GM19438 (cell line): ENCODE measurements around the gene CHEK2.
"Not testable (repeated sequence)": the region's sequence is repeated elsewhere in the genome, so short reads cannot be mapped to it uniquely, and the experiment has no call there.

ENCODE experiments used
- ATAC-seq: cut with Tn5 transposase; IDR thresholded peaks from one replicate; pipeline ENCODE4 v1.9.1; 2021; ENCODE audit warnings: low read depth; ENCODE audit not compliant: unreplicated experiment

Gene CHEK2

DNA sequence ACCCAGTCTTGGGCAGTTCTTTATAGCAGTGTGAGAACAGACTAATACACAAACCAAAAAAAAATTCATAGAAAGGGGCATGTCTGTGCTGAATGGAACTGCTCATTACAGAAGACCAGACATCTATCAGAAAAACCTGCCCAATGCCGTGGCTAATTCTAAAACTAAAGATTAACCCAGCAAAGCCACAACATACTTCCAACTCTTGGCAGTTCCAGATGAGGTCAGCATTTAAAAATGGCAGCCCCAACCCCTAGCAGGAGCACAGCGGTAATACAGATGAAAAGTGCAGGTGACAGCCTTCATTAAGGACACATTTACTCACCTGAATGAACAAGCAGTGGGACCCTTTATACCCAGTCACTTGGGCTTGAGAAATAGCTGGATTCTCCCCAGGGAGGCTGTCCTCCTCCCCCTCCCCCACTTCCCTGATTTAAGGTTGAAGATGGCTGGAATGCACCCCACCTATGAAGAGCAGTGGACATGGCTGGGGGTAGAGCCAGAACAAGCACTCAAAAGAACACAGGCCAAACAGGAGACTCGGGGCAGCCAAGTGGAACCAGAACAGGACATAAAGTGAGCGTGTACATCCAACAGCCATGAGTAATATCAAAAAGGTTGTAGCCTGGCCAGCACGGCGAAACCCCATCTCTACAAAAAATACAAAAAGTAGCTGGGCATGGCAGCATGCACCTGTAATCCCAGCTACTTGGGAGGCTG, 48.4 kb downstream of the CHEK2 start:
- ATAC-seq = not testable (repeated sequence)

DNA sequence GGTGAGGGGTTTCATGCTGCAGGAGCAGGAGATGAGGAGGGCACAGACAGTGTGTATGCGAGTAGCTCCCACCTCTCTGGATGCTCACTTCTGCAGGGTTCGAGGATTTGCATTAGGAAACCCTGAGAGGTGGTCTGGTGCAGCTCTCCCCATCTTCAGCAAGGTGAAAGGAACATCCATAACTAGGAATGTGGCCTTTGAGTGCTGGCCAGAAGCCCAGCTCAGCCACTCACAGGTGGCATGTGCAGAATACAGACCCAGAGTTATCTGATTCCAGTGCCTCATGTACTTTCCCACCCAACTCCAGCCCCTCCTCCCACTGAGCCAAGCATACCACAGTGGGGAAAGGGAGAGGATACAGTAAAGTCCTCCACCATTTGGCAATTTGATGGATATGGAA, 51.8 kb downstream of the CHEK2 start:
- ATAC-seq = not testable (repeated sequence)

DNA sequence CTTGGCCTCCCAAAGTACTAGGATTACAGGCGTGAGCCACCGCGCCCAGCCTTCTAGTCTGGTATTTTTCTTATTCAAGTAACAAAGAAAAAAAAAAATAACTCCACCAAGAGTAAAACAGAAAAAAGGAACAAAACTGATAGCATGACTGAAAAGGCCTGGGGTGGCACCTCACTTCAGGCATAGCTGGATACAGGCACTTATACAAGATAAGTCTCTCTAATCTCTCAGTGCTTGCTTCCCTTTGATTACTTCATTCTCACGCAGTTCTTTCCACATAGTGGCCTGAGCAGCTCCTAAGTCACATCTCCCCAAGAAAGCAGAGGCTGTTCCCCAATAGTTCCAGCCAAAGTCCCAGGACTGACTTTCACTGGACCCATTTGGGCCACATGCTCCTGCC, 58.7 kb downstream of the CHEK2 start:
- not testable (repeated sequence) for ATAC-seq

DNA sequence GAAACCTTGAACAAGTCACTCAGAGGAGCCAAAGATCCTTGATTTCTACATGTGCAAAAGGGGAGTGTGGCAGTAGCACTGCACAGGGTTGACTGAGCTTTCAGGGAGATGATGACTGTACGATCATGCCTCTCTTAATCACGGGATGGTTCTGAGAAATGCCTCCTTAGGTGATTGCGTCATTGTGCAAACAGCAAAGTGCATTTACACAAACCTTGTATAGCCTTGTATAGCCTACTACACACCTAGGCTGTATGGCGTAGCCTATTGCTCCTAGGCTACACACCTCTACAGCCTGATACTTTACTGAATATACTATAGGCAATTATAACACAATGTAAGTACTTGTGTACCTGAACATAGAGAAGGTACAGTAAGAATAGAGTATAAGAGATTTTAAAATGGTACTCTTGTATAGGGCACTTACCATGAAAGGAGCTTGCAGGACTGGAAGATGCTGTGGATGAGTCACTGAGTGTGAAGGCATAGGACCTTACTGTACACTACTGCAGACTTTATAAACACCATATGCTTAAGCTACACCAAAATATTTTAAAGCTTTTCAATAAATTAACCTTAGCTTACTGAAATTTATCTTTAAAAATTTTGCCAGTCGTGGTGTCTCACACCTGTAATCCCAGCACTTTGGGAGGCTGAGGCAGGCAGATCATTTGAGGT, 60.7 kb downstream of the CHEK2 start:
- ATAC-seq = not testable (repeated sequence)

DNA sequence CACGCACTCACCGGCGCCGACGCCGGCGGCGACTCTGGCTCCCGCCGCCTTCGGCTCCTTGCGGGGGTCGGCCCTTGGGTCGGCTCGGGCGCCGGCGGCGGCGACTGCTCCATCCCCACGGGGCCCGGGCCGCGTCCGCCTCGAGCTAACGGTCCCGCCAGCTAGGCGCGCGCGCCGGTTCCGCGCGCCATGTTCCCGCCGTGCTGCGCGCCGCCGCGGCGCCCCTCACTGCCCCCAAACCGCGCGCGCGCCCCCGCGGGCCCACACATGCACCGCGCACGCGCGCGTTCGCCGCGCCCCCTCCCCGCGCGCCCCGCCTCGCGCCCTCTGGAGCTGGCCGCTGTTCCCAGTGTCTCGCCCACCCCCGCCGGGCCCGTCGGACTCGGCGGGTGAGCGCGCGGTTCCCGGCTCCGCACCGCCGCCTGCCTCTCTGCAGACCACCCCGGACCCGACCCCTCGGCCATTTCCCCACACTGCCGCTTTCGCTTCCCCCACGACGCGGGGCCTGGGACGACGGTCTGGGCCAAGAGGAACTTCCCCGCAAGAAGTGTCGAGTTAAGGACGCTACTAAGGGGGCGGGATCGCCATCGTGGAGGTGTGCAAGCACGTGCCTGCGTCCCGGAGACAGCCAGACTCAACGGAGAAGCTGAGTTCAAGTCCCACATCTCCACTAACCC, 61.9 kb downstream of the CHEK2 start, which contains the start of gene TTC28:
Gene TTC28 (minus strand): TSS at position 230 of the 677 bp plus-strand sequence. CDS start 117 bp downstream, at position 113.
- ATAC-seq = not testable (repeated sequence)

DNA sequence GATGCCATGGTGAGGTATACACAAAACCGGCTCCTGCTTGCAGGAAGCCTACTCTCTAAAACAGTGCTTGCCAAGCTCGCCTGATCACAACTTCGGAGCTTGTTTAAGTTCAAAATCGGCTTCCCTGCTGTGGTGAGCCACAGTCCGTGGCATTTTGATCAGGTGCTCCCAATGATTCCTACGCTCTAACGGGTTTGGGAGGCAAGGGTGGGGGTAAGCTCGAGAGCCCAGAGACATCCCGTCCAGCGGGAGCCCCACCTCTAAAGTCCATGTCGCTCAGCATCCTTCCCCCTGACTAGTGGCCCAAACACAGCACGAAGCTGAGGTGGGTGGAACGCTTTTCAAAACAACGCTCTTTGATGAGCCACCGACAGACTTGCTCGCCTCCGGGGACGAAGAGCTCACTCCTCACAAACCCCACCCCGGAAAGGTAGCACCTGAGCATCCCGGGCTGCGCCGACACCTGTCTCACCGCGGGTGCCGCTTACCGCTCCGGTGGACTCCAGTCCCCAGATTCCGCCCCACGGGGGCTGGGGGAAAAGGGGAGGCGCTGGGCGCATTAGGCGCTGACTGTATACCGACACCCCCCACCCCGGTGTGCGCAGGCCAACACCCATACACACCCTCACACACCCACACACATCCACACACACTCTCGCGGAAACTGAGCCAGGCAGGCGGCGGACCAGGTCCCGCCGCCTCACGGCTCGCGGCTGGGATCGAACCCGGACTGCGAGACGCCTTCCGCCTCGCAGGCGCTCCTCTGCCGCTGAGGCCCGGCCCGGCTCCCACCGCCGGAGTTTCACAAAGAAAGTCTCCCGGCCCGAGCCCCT, 62.6 kb downstream of the CHEK2 start:
- ATAC-seq = not testable (repeated sequence)

DNA sequence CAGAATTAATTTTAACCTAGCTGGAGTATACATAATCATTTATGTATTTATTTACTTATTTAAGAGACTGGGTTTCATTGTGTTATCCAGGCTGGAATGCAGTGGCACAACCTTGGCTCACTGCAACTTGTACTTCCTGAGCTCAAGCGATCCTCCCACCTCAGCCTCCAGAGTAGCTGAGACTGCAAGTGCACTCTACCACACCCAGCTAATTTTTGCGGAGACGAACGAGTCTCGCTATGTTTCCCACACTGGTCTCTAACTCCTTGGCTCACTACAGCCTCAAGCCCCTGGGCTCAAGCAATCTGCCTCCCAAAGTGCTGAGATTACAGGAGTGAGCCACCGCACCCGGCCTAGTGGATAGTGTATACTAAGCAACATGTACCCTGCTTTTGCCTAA, 63.5 kb downstream of the CHEK2 start:
- ATAC-seq = not testable (repeated sequence)

DNA sequence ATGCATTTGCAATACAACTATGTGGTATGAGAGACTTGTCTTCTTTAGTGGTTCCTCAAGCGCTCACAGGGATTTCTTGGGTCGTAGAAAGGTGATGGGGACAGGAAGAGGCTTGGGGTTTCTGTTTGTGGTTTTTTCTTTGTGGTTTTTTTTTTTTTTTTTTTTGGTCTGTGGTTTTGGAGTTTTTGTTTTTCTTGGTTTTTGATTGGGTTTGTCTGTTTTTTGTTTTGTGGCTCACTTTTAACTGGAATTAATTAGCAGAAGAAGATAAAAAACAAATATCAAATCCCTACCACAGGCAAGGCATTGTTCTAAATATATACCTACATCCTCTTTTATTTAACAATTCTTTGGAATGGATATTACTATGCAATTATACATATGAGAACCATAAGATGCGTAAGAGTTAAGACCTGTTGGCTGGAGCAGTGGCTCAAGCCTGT, 67.5 kb downstream of the CHEK2 start:
- no peak for ATAC-seq

DNA sequence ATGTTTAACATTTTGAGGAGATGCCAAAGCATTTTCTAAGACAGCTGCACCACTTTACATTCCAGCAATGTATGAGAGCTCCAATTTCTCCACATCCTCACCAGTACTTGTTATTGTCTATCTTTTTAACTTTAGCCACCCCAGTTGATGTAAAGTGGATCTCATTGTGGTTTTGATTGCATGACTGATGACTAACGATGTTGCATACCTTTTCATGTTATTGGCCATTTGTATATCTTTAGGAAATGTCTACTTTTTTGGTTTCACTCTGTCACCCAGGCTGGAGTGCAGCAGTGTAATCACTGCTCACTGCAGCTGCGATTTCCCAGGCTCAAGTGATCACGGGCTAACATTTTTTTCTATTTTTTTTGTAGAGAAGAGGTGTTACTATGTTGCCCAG, 70.9 kb downstream of the CHEK2 start:
- ATAC-seq = no peak

DNA sequence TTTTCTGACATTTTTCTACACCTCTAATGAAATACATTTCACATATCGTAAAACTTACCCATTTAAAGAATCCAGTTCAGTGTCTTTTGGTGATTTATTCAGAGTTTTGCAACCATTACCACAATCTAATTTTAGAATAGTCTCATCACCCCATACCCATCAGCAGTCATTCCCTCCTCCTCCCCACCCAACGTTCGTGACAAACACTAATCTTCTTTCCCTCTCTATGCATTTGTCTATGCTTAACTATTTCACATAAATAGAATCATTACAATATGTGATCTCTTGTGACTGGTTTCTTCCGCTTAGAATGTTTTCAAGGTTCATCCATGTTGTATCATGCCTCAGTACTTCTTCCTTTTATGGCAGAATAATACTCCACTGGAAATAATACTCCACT, 71.5 kb downstream of the CHEK2 start:
- ATAC-seq = no peak

DNA sequence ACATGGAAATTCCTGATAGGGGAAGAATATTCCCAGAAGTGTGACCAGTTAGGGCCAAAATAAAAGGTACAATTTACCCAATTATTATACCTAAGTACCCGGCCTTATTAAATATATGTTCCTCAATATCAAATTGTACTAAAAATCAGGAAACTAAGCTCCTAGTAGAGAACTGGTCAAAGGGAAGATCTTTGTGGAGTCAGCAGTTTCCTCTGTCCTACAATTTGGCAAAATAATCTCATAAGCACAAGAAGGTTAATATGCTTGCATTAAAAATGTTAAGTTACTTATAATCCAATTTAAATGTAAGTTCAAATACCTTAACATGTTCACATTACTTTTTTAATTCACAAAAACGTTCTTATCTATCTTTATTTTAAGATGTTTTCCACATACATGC, 72.2 kb downstream of the CHEK2 start:
- ATAC-seq = no peak

DNA sequence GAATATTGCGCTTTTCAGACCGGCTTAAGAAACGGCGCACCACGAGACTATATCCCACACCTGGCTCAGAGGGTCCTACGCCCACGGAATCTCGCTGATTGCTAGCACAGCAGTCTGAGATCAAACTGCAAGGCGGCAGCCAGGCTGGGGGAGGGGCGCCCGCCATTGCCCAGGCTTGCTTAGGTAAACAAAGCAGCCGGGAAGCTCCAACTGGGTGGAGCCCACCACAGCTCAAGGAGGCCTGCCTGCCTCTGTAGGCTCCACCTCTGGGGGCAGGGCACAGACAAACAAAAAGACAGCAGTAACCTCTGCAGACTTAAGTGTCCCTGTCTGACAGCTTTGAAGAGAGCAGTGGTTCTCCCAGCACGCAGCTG, 78.1 kb downstream of the CHEK2 start:
- not testable (repeated sequence) for ATAC-seq

DNA sequence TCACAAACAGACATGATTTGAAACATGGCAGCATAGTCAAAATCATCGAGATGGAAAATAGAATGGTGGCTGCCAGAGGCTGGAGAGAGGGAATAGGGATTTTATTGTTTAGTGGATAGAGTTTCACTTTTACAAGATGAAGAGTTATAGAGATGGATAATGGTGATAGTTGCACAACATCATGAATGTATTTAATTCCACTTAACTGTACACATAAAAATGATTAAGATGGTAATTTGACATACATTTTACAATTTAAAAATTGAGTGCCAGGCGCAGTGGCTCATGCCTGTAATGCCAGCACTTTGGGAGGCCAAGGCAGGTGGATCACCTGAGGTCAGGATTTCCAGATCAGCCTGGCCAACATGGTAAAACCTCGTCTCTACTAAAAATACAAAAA, 83.2 kb downstream of the CHEK2 start:
- ATAC-seq = no peak

DNA sequence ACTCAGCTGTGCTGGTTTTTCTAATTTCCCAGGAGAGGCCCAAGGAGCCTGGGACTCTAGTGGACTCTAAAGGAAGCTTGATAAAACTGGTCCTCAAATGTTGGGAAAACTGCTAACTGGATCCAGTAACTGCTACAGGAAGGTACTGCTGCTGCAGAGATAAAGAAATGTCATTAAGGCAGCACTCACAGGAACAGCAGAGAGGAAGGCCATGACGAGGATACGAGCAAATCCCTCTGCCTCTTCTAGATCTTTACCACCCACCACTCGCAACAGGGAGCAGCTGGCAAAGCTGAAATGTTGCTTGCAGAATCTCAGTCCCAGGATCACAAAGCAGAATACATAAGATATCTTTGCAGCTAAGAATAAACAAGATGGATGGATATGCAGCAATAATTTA, 85.4 kb downstream of the CHEK2 start:
- ATAC-seq = no peak

DNA sequence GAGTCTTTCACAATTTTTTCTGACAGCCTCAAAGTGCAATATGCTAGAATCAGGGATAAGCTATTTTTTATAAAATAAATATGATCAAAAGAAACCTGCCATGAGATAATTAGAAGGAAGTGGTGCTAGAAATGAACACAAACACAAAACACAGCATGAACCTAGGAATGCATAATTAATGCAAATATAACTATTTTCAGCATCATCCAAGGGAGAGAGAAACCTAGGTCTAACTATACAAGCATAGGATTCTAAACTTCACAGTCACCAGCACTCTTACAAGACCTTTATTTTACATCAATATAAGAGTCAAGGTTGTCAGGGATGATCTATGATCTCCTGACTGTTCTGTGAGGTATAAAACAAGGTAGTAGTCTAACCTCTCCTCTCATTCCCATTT, 91.2 kb downstream of the CHEK2 start:
- no peak for ATAC-seq

DNA sequence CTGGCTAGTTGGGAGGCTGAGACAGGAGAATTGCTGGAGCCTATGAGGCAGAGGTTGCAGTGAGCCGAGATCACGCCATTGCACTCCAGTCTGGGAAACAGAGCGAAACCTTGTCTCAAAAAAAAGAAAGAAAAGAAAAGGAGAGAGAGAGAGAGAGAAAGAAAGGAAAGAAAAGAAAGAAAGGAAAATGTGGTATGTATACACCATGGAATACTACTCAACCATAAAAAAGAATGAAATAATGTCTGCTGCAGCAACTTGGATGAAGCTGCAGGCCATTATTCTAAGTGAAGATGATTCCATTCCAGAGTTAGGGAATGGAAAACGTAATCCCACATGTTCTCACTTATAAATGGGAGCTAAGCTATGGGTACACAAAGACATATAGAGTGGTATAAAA, 92.8 kb downstream of the CHEK2 start:
- no peak for ATAC-seq

DNA sequence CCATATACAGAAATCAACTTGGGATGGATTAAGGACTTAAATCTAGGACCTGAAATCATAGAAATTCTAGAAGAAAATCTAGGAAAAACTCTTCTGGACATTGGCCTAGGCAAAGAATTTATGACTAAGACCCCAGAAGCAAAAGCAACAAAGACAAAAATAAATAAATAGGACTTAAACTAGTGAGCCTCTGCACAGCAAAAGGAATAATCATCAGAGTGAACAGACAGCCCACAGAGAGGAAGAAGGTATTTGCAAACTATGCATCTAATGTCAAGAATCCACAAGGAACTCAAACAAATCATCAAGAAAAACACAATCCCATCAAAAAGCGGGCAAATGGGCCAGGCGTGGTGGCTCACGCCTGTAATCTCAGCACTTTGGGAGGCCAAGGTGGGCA, 94.4 kb downstream of the CHEK2 start:
- no peak for ATAC-seq

DNA sequence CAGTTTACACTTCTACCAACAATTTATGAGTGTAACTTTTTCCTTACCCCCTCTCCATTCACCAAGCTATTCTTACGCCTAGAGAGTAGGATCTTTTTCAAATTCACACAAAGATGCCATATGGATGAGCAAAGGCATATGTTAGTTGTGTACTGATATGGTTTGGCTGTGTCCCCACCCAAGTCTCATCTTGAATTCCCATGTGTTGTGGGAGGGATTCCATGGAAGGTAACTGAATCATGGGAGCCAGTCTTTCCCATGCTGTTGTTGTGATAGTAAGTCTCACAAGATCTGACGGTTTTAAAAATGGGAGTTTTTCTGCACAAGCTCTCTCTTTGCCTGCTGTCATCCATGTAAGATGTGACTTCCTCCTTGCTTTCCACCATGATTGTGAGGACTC, 102.3 kb downstream of the CHEK2 start:
- ATAC-seq = no peak
